Erythroblast (primary cell): Measurements from ENCODE around the gene KCNE1.

ENCODE experiments used
- GATA1 ChIP-seq: IDR thresholded peaks from 2 replicates; pipeline ENCODE4 v1.6.1; 2011; ENCODE audit warnings: low read depth, mild to moderate bottlenecking, control low read depth, low read length, moderate library complexity
- POLR2A ChIP-seq: IDR thresholded peaks from 2 replicates; pipeline ENCODE4 v1.6.1; 2011; ENCODE audit warnings: mild to moderate bottlenecking, low read length

DNA sequence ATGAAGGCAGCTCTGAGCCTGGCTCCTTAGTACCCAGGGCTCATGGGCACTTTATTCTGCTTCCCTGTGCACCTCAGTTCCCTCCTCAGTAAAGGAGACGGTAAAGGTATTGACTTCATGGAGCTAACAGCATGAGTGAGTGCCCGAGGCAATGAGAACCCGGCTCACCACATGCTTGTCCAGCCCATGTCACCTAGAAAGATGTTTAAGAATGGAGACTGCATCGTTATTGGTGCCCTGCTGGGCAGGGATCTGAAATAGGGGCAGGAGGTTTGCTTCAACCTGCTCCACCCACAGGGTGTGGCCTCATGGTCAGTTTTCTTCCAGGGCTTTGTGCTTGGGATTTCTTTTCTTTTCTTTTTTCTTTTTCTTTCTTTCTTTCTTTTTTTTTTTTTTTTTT, 7.0 kb upstream of the KCNE1 start:
- no peak for TF ChIP-seq GATA1
- TF ChIP-seq POLR2A: no peak
